Liver (tissue), 9 donors: ENCODE measurements around the gene RIC8B. TPM values are rescaled to one million over a fixed set of nuclear protein-coding genes. Genes with fewer than 3 reads are reported as not detected.

Experiments
- DNase-seq: peaks from one replicate; pipeline ENCODE4 v3.0.0-alpha.2; 2017; ENCODE audit warnings: low spot score
- H3K27ac ChIP-seq, 2 donors: one replicate each; pipeline ENCODE4 v1.7.0; 2013; ENCODE audit warnings: inconsistent platforms in 2 of 2, low read length in 2 of 2, control low read depth in 1 of 2, low read depth in 1 of 2, mild to moderate bottlenecking in 1 of 2
- H3K27me3 ChIP-seq, 4 donors: one replicate each; pipeline versions ENCODE4 v1.6.1 to v1.7.0; 2013; ENCODE audit warnings: low read length in 3 of 4, inconsistent platforms in 1 of 4, mild to moderate bottlenecking in 1 of 4, moderate library complexity in 1 of 4; ENCODE audit not compliant: control insufficient read depth in 4 of 4, insufficient read depth in 4 of 4
- H3K36me3 ChIP-seq, 4 donors: one replicate each; pipeline versions ENCODE4 v1.6.1 to v1.7.0; 2013; ENCODE audit warnings: low read length in 3 of 4, mild to moderate bottlenecking in 3 of 4, low read depth in 1 of 4, moderate library complexity in 1 of 4; ENCODE audit not compliant: control insufficient read depth in 4 of 4, insufficient read depth in 3 of 4
- H3K4me1 ChIP-seq, 4 donors: one replicate each; pipeline versions ENCODE4 v1.6.1 to v1.7.0; 2013; ENCODE audit warnings: low read length in 3 of 4, mild to moderate bottlenecking in 3 of 4, moderate library complexity in 1 of 4; ENCODE audit not compliant: control insufficient read depth in 4 of 4, insufficient read depth in 4 of 4
- H3K4me3 ChIP-seq, 3 donors: one replicate each; pipeline versions ENCODE4 v1.6.1 to v1.7.0; 2013; ENCODE audit warnings: low read length in 3 of 3, control low read depth in 1 of 3, low read depth in 1 of 3, mild to moderate bottlenecking in 1 of 3
- H3K9ac ChIP-seq, 2 donors: one replicate each; pipeline ENCODE4 v1.7.0; 2013; ENCODE audit warnings: low read length in 2 of 2, mild to moderate bottlenecking in 2 of 2, moderate library complexity in 2 of 2, control low read depth in 1 of 2, low read depth in 1 of 2
- H3K9me3 ChIP-seq, 4 donors: one replicate each; pipeline versions ENCODE4 v1.6.1 to v1.7.0; 2013; ENCODE audit warnings: low read length in 3 of 4; ENCODE audit not compliant: control insufficient read depth in 4 of 4
- ATF3 ChIP-seq: IDR thresholded peaks from 2 replicates; pipeline ENCODE4 v1.6.1; 2016; ENCODE audit warnings: antibody characterized with exemption
- CTCF ChIP-seq: fragments of 150-350 bp; IDR thresholded peaks from 2 replicates; pipeline ENCODE4 v1.5.1; 2017; ENCODE audit warnings: improper control_type of control experiment, low read depth, low read length; ENCODE audit not compliant: missing input control
- EGR1 ChIP-seq, 2 donors: IDR thresholded peaks; 2 replicates each; pipeline ENCODE4 v1.6.1; 2016 to 2018; ENCODE audit warnings: antibody characterized with exemption in 2 of 2, low read depth in 2 of 2
- FOXA1 ChIP-seq: IDR thresholded peaks from 2 replicates; pipeline ENCODE4 v1.6.1; 2016; ENCODE audit warnings: antibody characterized with exemption
- FOXA2 ChIP-seq: IDR thresholded peaks from 2 replicates; pipeline ENCODE4 v1.6.1; 2016; ENCODE audit warnings: antibody characterized with exemption
- GABPA ChIP-seq, 2 donors: IDR thresholded peaks in 1 of 2; conservative IDR thresholded peaks in 1 of 2; 2 replicates each; pipeline ENCODE4 v1.6.1; 2016; ENCODE audit warnings: antibody characterized with exemption in 2 of 2, mild to moderate bottlenecking in 1 of 2, moderate library complexity in 1 of 2
- HNF4A ChIP-seq, 2 donors: conservative IDR thresholded peaks; 2 replicates each; pipeline ENCODE4 v1.6.1; 2016; ENCODE audit warnings: antibody characterized with exemption in 2 of 2, mild to moderate bottlenecking in 2 of 2
- HNF4G ChIP-seq: IDR thresholded peaks from 2 replicates; pipeline ENCODE4 v1.6.1; 2016; ENCODE audit warnings: antibody characterized with exemption
- JUND ChIP-seq, 2 donors: IDR thresholded peaks; 2 replicates each; pipeline ENCODE4 v1.6.1; 2016; ENCODE audit warnings: antibody characterized with exemption in 2 of 2
- MAX ChIP-seq: IDR thresholded peaks from 2 replicates; pipeline ENCODE4 v1.6.1; 2016; ENCODE audit warnings: antibody characterized with exemption
- NR2F2 ChIP-seq: IDR thresholded peaks from 2 replicates; pipeline ENCODE4 v1.6.1; 2016; ENCODE audit warnings: antibody characterized with exemption
- RAD21 ChIP-seq, 2 donors: IDR thresholded peaks; 2 replicates each; pipeline ENCODE4 v1.6.1; 2016; ENCODE audit warnings: antibody characterized with exemption in 2 of 2, mild to moderate bottlenecking in 2 of 2
- RXRA ChIP-seq, 2 donors: IDR thresholded peaks; 2 replicates each; pipeline ENCODE4 v1.6.1; 2017 to 2018; ENCODE audit warnings: antibody characterized with exemption in 2 of 2, mild to moderate bottlenecking in 1 of 2
- SP1 ChIP-seq: IDR thresholded peaks from 2 replicates; pipeline ENCODE4 v1.6.1; 2018; ENCODE audit warnings: antibody characterized with exemption, mild to moderate bottlenecking
- TAF1 ChIP-seq: conservative IDR thresholded peaks from 2 replicates; pipeline ENCODE4 v1.6.1; 2016; ENCODE audit warnings: antibody characterized with exemption, mild to moderate bottlenecking
- YY1 ChIP-seq: IDR thresholded peaks from 2 replicates; pipeline ENCODE4 v1.6.1; 2016; ENCODE audit warnings: antibody characterized with exemption, mild to moderate bottlenecking
- WGBS: extraction: QIAGEN DNeasy Blood & Tissue Kit; methylation state at CpG from one replicate; pipeline ENCODE4 v1.1.7; 2013; 5-methylcytosine and 5-hydroxymethylcytosine counted together
- polyA plus RNA-seq, 2 donors: library from polyadenylated mRNA; stranded (reverse) in 1 of 2; unstranded in 1 of 2; fragments of 200-250 nt in 1 of 2; fragments of >200 nt in 1 of 2; fragmentation: Nextera tagmentation in 1 of 2; extraction: Ambion mirVana in 1 of 2; gene quantifications; one replicate each; pipeline versions ENCODE4 v1.2.1 to v1.2.3, GENCODE V29; 2013 to 2015
- total RNA-seq, 2 donors: library from RNA; depleted of rRNA; stranded (reverse); fragments of >200 nt; gene quantifications; one replicate each; pipeline ENCODE4 v1.2.3, GENCODE V29; 2014
- TF ChIP-seq, protein P1 (sequence below): IDR thresholded peaks from 2 replicates; pipeline ENCODE4 v1.6.1; 2016; ENCODE audit warnings: antibody characterized with exemption
- TF ChIP-seq, protein P2 (sequence below): IDR thresholded peaks from 2 replicates; pipeline ENCODE4 v1.6.1; 2016; ENCODE audit warnings: antibody characterized with exemption, mild to moderate bottlenecking
- donor health status: healthy.
- donor health status: healthy.
- donor health status: healthy.
- donor health status: healthy.
- donor health status: healthy.

The RIC8B gene
- total and polyA plus RNA-seq, 4 donors: 2.7 to 15.1 (median 4.2) TPM

GRCh38 chr12:106769078-106769477 lies 5.4 kb upstream of the RIC8B start (continued):
- TF ChIP-seq GABPA (IDR thresholded peaks at IDR 0.05 in 1 of 2, conservative IDR thresholded peaks at IDR 0.05 in 1 of 2) (peak in 1 of 2 donors; percentile 19), JUND (IDR thresholded peaks at IDR 0.05) (peak; percentile 72 to 78), FOXA1 (peak; percentile 54), SP1 (peak; percentile 94), CTCF (no peak)

DNA sequence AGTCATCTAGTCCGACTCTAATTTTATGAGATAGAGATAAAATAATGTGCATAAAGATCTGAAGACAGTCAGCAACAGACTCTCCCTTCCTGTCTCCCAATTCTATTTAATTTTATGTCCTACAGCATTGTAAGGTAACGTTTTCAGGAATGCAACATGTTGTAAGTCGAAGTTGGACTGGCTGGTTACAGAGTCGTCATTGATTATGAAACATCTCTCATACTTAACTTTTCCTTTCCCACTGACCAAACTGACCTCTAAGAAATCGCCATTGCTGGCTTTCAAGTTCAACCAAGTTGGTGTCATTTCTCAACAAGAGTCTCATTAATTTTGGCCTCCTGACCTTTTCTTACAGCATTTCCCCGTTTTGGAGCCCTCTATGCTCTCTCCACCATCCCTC lies 4.9 kb upstream of the RIC8B start:
- H3K4me3 ChIP-seq: no peak overlapping the region
- TF ChIP-seq FOXA1: no peak
- no peak for TF ChIP-seq NR2F2
- TF ChIP-seq EGR1 (IDR thresholded peaks at IDR 0.05; ENCODE audit: low read depth in 2 of 2): no peak
- TF ChIP-seq HNF4G: no peak
- no peak for TF ChIP-seq GABPA (IDR thresholded peaks at IDR 0.05 in 1 of 2, conservative IDR thresholded peaks at IDR 0.05 in 1 of 2)
- no peak for TF ChIP-seq RAD21 (IDR thresholded peaks at IDR 0.05)
- no peak for TF ChIP-seq SP1
- TF ChIP-seq JUND (IDR thresholded peaks at IDR 0.05): no peak
- TF ChIP-seq TAF1: no peak
- TF ChIP-seq ATF3: no peak
- TF ChIP-seq, protein P1, sequence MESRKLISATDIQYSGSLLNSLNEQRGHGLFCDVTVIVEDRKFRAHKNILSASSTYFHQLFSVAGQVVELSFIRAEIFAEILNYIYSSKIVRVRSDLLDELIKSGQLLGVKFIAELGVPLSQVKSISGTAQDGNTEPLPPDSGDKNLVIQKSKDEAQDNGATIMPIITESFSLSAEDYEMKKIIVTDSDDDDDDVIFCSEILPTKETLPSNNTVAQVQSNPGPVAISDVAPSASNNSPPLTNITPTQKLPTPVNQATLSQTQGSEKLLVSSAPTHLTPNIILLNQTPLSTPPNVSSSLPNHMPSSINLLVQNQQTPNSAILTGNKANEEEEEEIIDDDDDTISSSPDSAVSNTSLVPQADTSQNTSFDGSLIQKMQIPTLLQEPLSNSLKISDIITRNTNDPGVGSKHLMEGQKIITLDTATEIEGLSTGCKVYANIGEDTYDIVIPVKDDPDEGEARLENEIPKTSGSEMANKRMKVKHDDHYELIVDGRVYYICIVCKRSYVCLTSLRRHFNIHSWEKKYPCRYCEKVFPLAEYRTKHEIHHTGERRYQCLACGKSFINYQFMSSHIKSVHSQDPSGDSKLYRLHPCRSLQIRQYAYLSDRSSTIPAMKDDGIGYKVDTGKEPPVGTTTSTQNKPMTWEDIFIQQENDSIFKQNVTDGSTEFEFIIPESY: no peak
- TF ChIP-seq RXRA (IDR thresholded peaks at IDR 0.05): no peak
- TF ChIP-seq, protein P2, sequence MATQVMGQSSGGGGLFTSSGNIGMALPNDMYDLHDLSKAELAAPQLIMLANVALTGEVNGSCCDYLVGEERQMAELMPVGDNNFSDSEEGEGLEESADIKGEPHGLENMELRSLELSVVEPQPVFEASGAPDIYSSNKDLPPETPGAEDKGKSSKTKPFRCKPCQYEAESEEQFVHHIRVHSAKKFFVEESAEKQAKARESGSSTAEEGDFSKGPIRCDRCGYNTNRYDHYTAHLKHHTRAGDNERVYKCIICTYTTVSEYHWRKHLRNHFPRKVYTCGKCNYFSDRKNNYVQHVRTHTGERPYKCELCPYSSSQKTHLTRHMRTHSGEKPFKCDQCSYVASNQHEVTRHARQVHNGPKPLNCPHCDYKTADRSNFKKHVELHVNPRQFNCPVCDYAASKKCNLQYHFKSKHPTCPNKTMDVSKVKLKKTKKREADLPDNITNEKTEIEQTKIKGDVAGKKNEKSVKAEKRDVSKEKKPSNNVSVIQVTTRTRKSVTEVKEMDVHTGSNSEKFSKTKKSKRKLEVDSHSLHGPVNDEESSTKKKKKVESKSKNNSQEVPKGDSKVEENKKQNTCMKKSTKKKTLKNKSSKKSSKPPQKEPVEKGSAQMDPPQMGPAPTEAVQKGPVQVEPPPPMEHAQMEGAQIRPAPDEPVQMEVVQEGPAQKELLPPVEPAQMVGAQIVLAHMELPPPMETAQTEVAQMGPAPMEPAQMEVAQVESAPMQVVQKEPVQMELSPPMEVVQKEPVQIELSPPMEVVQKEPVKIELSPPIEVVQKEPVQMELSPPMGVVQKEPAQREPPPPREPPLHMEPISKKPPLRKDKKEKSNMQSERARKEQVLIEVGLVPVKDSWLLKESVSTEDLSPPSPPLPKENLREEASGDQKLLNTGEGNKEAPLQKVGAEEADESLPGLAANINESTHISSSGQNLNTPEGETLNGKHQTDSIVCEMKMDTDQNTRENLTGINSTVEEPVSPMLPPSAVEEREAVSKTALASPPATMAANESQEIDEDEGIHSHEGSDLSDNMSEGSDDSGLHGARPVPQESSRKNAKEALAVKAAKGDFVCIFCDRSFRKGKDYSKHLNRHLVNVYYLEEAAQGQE: no peak
- no peak for TF ChIP-seq HNF4A (conservative IDR thresholded peaks at IDR 0.05)
- TF ChIP-seq YY1: no peak
- TF ChIP-seq FOXA2: no peak
- TF ChIP-seq CTCF: no peak
- no peak for TF ChIP-seq MAX
- H3K27me3 ChIP-seq: no peaks in the 10 kb centered on the region
- no peaks in the 10 kb centered on the region for H3K36me3 ChIP-seq
- peaks cover 5 to 66% (median 61%) of the 10 kb centered on the region in 4 donors for H3K4me1 ChIP-seq
- no peaks in the 10 kb centered on the region for H3K9me3 ChIP-seq
- DNase-seq: no peak
- WGBS: 32% methylated on average over 6 of the region's 6 CpGs
- peak overlapping the region in 1 of 2 donors; percentile 21 for H3K9ac ChIP-seq
- peak overlapping the region; percentile 64 to 80 for H3K27ac ChIP-seq
